CD14-positive monocyte (primary cell): ENCODE data around the gene SAP30BP. TPM values are rescaled to one million over a fixed set of nuclear protein-coding genes. Genes with fewer than 3 reads are reported as not detected.

Experiments
- DNase-seq, 3 donors: peaks; one replicate each; pipeline ENCODE4 v3.0.0-alpha.2; 2011 to 2022
- H2AFZ ChIP-seq: 2 replicates; pipeline ENCODE4 v1.6.0; 2012; ENCODE audit warnings: mild to moderate bottlenecking, low read depth, low read length, inconsistent platforms; ENCODE audit not compliant: insufficient read depth, poor library complexity, severe bottlenecking
- H3K27ac ChIP-seq, 2 donors: 1 replicate in 1 of 2; 2 replicates in 1 of 2; pipeline ENCODE4 v1.5.1; 2012 to 2013; ENCODE audit warnings: low read length in 2 of 2, control low read depth in 1 of 2, inconsistent platforms in 1 of 2, low read depth in 1 of 2, mild to moderate bottlenecking in 1 of 2
- H3K27me3 ChIP-seq, 2 donors: one replicate each; pipeline versions ENCODE4 v1.6.0 to v1.6.1; 2011 to 2013; ENCODE audit warnings: low read length in 2 of 2; ENCODE audit not compliant: control insufficient read depth in 2 of 2, insufficient read depth in 2 of 2
- H3K36me3 ChIP-seq, 2 donors: replicated peaks in 1 of 2; 1 replicate in 1 of 2; 2 replicates in 1 of 2; pipeline versions ENCODE4 v1.5.1 to v1.6.1; 2012 to 2013; ENCODE audit warnings: low read length in 2 of 2, control low read depth in 1 of 2, inconsistent platforms in 1 of 2, mild to moderate bottlenecking in 1 of 2; ENCODE audit not compliant: insufficient read depth in 2 of 2, control insufficient read depth in 1 of 2
- H3K4me1 ChIP-seq, 2 donors: 1 replicate in 1 of 2; 2 replicates in 1 of 2; pipeline versions ENCODE4 v1.5.1 to v1.6.1; 2012 to 2013; ENCODE audit warnings: low read length in 2 of 2, control low read depth in 1 of 2, inconsistent platforms in 1 of 2, mild to moderate bottlenecking in 1 of 2, moderate library complexity in 1 of 2; ENCODE audit not compliant: insufficient read depth in 2 of 2, control insufficient read depth in 1 of 2
- H3K4me2 ChIP-seq: replicated peaks from 2 replicates; pipeline ENCODE3; 2012; ENCODE audit warnings: low read length, moderate library complexity, mild to moderate bottlenecking; ENCODE audit not compliant: poor library complexity, severe bottlenecking; ENCODE audit errors: extremely low read depth
- H3K4me3 ChIP-seq, 3 experiments: fragments of 200-600 bp in 1 of 3; sonication (generic) in 1 of 3; replicated peaks in 1 of 3; 1 replicate in 2 of 3; 2 replicates in 1 of 3; pipeline ENCODE4 v1.5.1; 2011 to 2013; ENCODE audit warnings: low read length in 3 of 3, mild to moderate bottlenecking in 3 of 3, control low read depth in 2 of 3, low read depth in 2 of 3, inconsistent platforms in 1 of 3, moderate library complexity in 1 of 3
- H3K79me2 ChIP-seq: 2 replicates; pipeline ENCODE4 v1.6.0; 2012; ENCODE audit warnings: mild to moderate bottlenecking, control low read depth, inconsistent platforms, low read length, moderate library complexity; ENCODE audit not compliant: insufficient read depth
- H3K9ac ChIP-seq: 2 replicates; pipeline ENCODE4 v1.6.0; 2017; ENCODE audit warnings: low read length, mild to moderate bottlenecking; ENCODE audit not compliant: insufficient read depth, poor library complexity, severe bottlenecking
- H3K9me3 ChIP-seq, 2 donors: replicated peaks in 1 of 2; 1 replicate in 1 of 2; 2 replicates in 1 of 2; pipeline versions ENCODE4 v1.5.1 to v1.6.1; 2012 to 2013; ENCODE audit warnings: low read length in 2 of 2, control low read depth in 1 of 2; ENCODE audit not compliant: control insufficient read depth in 1 of 2, insufficient read depth in 1 of 2
- H4K20me1 ChIP-seq: 2 replicates; pipeline ENCODE4 v1.6.0; 2012; ENCODE audit warnings: mild to moderate bottlenecking, low read length, control low read depth, moderate library complexity; ENCODE audit not compliant: insufficient read depth
- H3K27ac Mint-ChIP-seq, 7 donors: one replicate each; pipeline ENCODE4 v1.8.0; 2020; ENCODE audit warnings: mild to moderate bottlenecking in 7 of 7, mixed read lengths in 7 of 7, moderate library complexity in 6 of 7, inconsistent platforms in 2 of 7
- H3K27me3 Mint-ChIP-seq, 3 donors: one replicate each; pipeline ENCODE4 v1.8.0; 2021 to 2022; ENCODE audit warnings: low read depth in 3 of 3, mild to moderate bottlenecking in 3 of 3, mixed read lengths in 3 of 3, moderate library complexity in 3 of 3, inconsistent platforms in 1 of 3
- H3K36me3 Mint-ChIP-seq, 2 donors: one replicate each; pipeline ENCODE4 v1.8.0; 2020; ENCODE audit warnings: mixed read lengths in 2 of 2, inconsistent platforms in 1 of 2, mild to moderate bottlenecking in 1 of 2
- H3K4me1 Mint-ChIP-seq: one replicate; pipeline ENCODE4 v1.8.0; 2020; ENCODE audit warnings: mild to moderate bottlenecking, mixed read lengths
- H3K4me3 Mint-ChIP-seq, 2 donors: one replicate each; pipeline ENCODE4 v1.8.0; 2020; ENCODE audit warnings: mild to moderate bottlenecking in 2 of 2, mixed read lengths in 2 of 2, moderate library complexity in 1 of 2
- H3K9me3 Mint-ChIP-seq, 7 donors: one replicate each; pipeline ENCODE4 v1.8.0; 2020 to 2022; ENCODE audit warnings: mixed read lengths in 7 of 7, mild to moderate bottlenecking in 6 of 7, moderate library complexity in 6 of 7, inconsistent platforms in 2 of 7
- CTCF ChIP-seq: fragments of 200-600 bp; IDR thresholded peaks from one replicate; pipeline ENCODE4 v1.8.0; 2022; ENCODE audit warnings: antibody characterized with exemption, mild to moderate bottlenecking
- WGBS: methylation state at CpG from one replicate; pipeline ENCODE4 v1.1.5; 2013; ENCODE audit warnings: missing lambda C conversion rate; ENCODE audit not compliant: insufficient coverage; 5-methylcytosine and 5-hydroxymethylcytosine counted together
- intact Hi-C, 2 donors: fragments of 100-400 bp; cut with micrococcal nuclease; formaldehyde crosslinking; loops; one replicate each; pipeline versions ENCODE4 v1.15.0 to v1.15.1; 2023
- polyA plus RNA-seq, 3 donors: library from polyadenylated mRNA; depleted of rRNA in 1 of 3; unstranded in 2 of 3; stranded (reverse) in 1 of 3; fragments of 300-500 nt in 2 of 3; fragments of >200 nt in 1 of 3; fragmentation: Illumina TruSeq in 2 of 3; gene quantifications; 1 replicate in 2 of 3; 2 replicates in 1 of 3; pipeline ENCODE4 v1.2.3, GENCODE V29; 2012 to 2021

SAP30BP gene
- polyA plus RNA-seq, 3 donors, result 43.8 to 130 (median 61.6) TPM

GRCh38 chr17:75743625-75744206 lies 76.6 kb downstream of the SAP30BP start:
- Histone ChIP-seq H3K4me1 (peaks cover 6 to 8% of the 10 kb centered on the region in 2 donors), H3K79me2 (no peaks in the 10 kb centered on the region), H3K4me3 (no peak overlapping the region), H2AFZ (no peak overlapping the region), H3K27ac (no peak overlapping the region), H4K20me1 (no peaks in the 10 kb centered on the region), H3K9me3 (no peaks in the 10 kb centered on the region), H3K27me3 (no peaks in the 10 kb centered on the region), H3K4me2 (no peak overlapping the region), H3K9ac (no peak overlapping the region), H3K36me3 (no peaks in the 10 kb centered on the region)
- peaks cover 0 to 3% (median 2%) of the 10 kb centered on the region in 3 donors for H3K27me3 Mint-ChIP-seq
- intact Hi-C loops, result loop anchor here in 1 of 2 donors (5.0 kb wide), 1 partner anchor 36 kb away; no protein-coding TSS in a partner anchor
- H3K4me1 Mint-ChIP-seq, result peaks cover 7% of the 10 kb centered on the region
- 98% methylated on average over 21 of the region's 25 CpGs for WGBS
- no peaks in the 10 kb centered on the region for H3K9me3 Mint-ChIP-seq
- no peak overlapping the region for H3K4me3 Mint-ChIP-seq
- no peaks in the 10 kb centered on the region for H3K36me3 Mint-ChIP-seq
- TF ChIP-seq CTCF, result no peak
- no peak overlapping the region for H3K27ac Mint-ChIP-seq
- DNase-seq, result no peak

- Mint-ChIP-seq H3K9me3 (no peaks in the 10 kb centered on the region), H3K36me3 (no peaks in the 10 kb centered on the region), H3K4me3 (no peak overlapping the region), H3K27me3 (peaks cover 7 to 14% (median 10%) of the 10 kb centered on the region in 3 donors), H3K27ac (no peak overlapping the region), H3K4me1 (peaks cover 16% of the 10 kb centered on the region)
- TF ChIP-seq CTCF, result no peak
- Histone ChIP-seq H3K9ac (no peak overlapping the region), H4K20me1 (no peaks in the 10 kb centered on the region), H3K4me2 (no peak overlapping the region), H3K4me1 (peaks cover 11 to 20% of the 10 kb centered on the region in 2 donors), H2AFZ (no peak overlapping the region), H3K27me3 (peaks cover 0 to 4% of the 10 kb centered on the region in 2 donors), H3K9me3 (no peaks in the 10 kb centered on the region), H3K36me3 (no peaks in the 10 kb centered on the region), H3K79me2 (no peaks in the 10 kb centered on the region), H3K27ac (no peak overlapping the region), H3K4me3 (no peak overlapping the region)
- WGBS, result 89% methylated on average over 3 of the region's 9 CpGs
- no peak for DNase-seq
- intact Hi-C loops, result loop anchor here in 1 of 2 donors (1.0 kb wide), 2 partner anchors 73 to 115 kb away; partner anchors contain the start of gene SMIM5
These were observed 81.6 kb downstream of the SAP30BP start for GRCh38 chr17:75748706-75749105.
